B cell (primary cell): ENCODE results near the gene PRKAG2. TPM values are rescaled to one million over a fixed set of nuclear protein-coding genes. Genes with fewer than 3 reads are reported as not detected.

ENCODE experiments used
- ATAC-seq: fragments of 200-7000 bp; cut with Tn5 transposase; one replicate; pipeline ENCODE4 v1.10.0; 2021; ENCODE audit warnings: low read depth, mild to moderate bottlenecking, moderate number of reproducible peaks, moderate library complexity
- CTCF ChIA-PET: fragments of 350-600 bp; sonication (Branson Sonifier 250); formaldehyde crosslinking; loops from one replicate; lab custom pipeline; 2021; ENCODE audit warnings: antibody characterized with exemption, inconsistent platforms; lab: Charles Lee
- POLR2A ChIA-PET: fragments of 350-600 bp; sonication (Branson Sonifier 250); formaldehyde crosslinking; loops from one replicate; lab custom pipeline; 2021; ENCODE audit warnings: antibody characterized with exemption; lab: Charles Lee
- DNase-seq: peaks from one replicate; pipeline ENCODE4 v3.0.0; 2013
- H2AFZ ChIP-seq: 2 replicates; pipeline ENCODE4 v1.6.1; 2012; ENCODE audit warnings: mild to moderate bottlenecking, low read depth, low read length; ENCODE audit not compliant: insufficient read depth, poor library complexity, severe bottlenecking
- H3K27ac ChIP-seq, 2 donors: 1 replicate in 1 of 2; 2 replicates in 1 of 2; pipeline ENCODE4 v1.5.1; 2012 to 2013; ENCODE audit warnings: low read length in 2 of 2, mild to moderate bottlenecking in 2 of 2, moderate library complexity in 1 of 2
- H3K27me3 ChIP-seq, 4 experiments: fragments of 200-600 bp in 1 of 4; sonication (generic) in 1 of 4; replicated peaks in 1 of 4; 1 replicate in 2 of 4; 2 replicates in 2 of 4; pipeline versions ENCODE4 v1.6.1 to v1.7.0; 2013 to 2016; ENCODE audit warnings: low read length in 3 of 4, mild to moderate bottlenecking in 2 of 4, mixed read lengths in 1 of 4, moderate library complexity in 1 of 4; ENCODE audit not compliant: insufficient read depth in 4 of 4, control insufficient read depth in 3 of 4; ENCODE audit errors: control extremely low read depth in 1 of 4
- H3K36me3 ChIP-seq, 2 experiments: replicated peaks in 1 of 2; 1 replicate in 1 of 2; 2 replicates in 1 of 2; pipeline versions ENCODE4 v1.6.1 to v1.7.1; 2013; ENCODE audit warnings: low read length in 1 of 2; ENCODE audit not compliant: insufficient read depth in 2 of 2, control insufficient read depth in 1 of 2; ENCODE audit errors: control extremely low read depth in 1 of 2, extremely low read depth in 1 of 2
- H3K4me1 ChIP-seq, 2 donors: fragments of 200-600 bp in 1 of 2; sonication (generic) in 1 of 2; 1 replicate in 1 of 2; 2 replicates in 1 of 2; pipeline versions ENCODE4 v1.5.1 to v1.6.1; 2013 to 2017; ENCODE audit warnings: low read length in 2 of 2; ENCODE audit not compliant: control insufficient read depth in 2 of 2, insufficient read depth in 2 of 2
- H3K4me2 ChIP-seq: replicated peaks from 2 replicates; pipeline ENCODE3; 2012; ENCODE audit warnings: mild to moderate bottlenecking, low read depth, low read length; ENCODE audit not compliant: poor library complexity, severe bottlenecking
- H3K4me3 ChIP-seq, 5 experiments: fragments of 200-600 bp in 1 of 5; sonication (generic) in 1 of 5; 1 replicate in 3 of 5; 2 replicates in 2 of 5; pipeline versions ENCODE4 v1.5.1 to v1.7.0; 2011 to 2016; ENCODE audit warnings: low read length in 4 of 5, mild to moderate bottlenecking in 4 of 5, low read depth in 2 of 5, control low read depth in 1 of 5, moderate library complexity in 1 of 5; ENCODE audit not compliant: insufficient read depth in 1 of 5; ENCODE audit errors: control extremely low read depth in 1 of 5, extremely low read depth in 1 of 5
- H3K79me2 ChIP-seq: fragments of 200-600 bp; sonication (generic); one replicate; pipeline ENCODE4 v1.6.0; 2016; ENCODE audit warnings: low read length; ENCODE audit not compliant: control insufficient read depth, insufficient read depth
- H3K9ac ChIP-seq: fragments of 200-600 bp; sonication (generic); 2 replicates; pipeline ENCODE4 v1.6.1; 2017; ENCODE audit warnings: mild to moderate bottlenecking, low read length, moderate library complexity
- H3K9me3 ChIP-seq, 3 donors: one replicate each; pipeline versions ENCODE4 v1.6.1 to v1.7.1; 2013; ENCODE audit warnings: low read length in 2 of 3; ENCODE audit not compliant: control insufficient read depth in 2 of 3, insufficient read depth in 1 of 3; ENCODE audit errors: control extremely low read depth in 1 of 3
- H4K20me1 ChIP-seq: 2 replicates; pipeline ENCODE4 v1.6.0; 2012; ENCODE audit warnings: mild to moderate bottlenecking, low read length; ENCODE audit not compliant: insufficient read depth, control insufficient read depth, poor library complexity, severe bottlenecking
- H3K27ac Mint-ChIP-seq: one replicate; pipeline ENCODE4 v1.8.0; 2021; ENCODE audit warnings: mixed read lengths
- H3K27me3 Mint-ChIP-seq: one replicate; pipeline ENCODE4 v1.8.0; 2021; ENCODE audit warnings: mixed read lengths
- H3K4me1 Mint-ChIP-seq: one replicate; pipeline ENCODE4 v1.8.0; 2021; ENCODE audit warnings: mixed read lengths
- H3K4me3 Mint-ChIP-seq: one replicate; pipeline ENCODE4 v1.8.0; 2021; ENCODE audit warnings: mixed read lengths
- H3K9me3 Mint-ChIP-seq: one replicate; pipeline ENCODE4 v1.8.0; 2022; ENCODE audit warnings: mixed read lengths; ENCODE audit not compliant: insufficient read depth
- CTCF ChIP-seq: fragments of 200-600 bp; IDR thresholded peaks from one replicate; pipeline ENCODE4 v1.8.0; 2022; ENCODE audit warnings: antibody characterized with exemption, mild to moderate bottlenecking
- EZH2 ChIP-seq: IDR thresholded peaks from 2 replicates; pipeline ENCODE4 v1.6.1; 2012; ENCODE audit warnings: borderline replicate concordance, low read depth, mild to moderate bottlenecking, moderate library complexity, low read length; ENCODE audit not compliant: insufficient read depth, poor library complexity, severe bottlenecking
- WGBS: methylation state at CpG from one replicate; pipeline ENCODE4 v1.1.5; 2013; ENCODE audit warnings: missing lambda C conversion rate; ENCODE audit not compliant: insufficient coverage; 5-methylcytosine and 5-hydroxymethylcytosine counted together
- intact Hi-C: fragments of 100-400 bp; cut with micrococcal nuclease; formaldehyde crosslinking; loops from one replicate; pipeline ENCODE4 v1.10.0; 2022
- polyA plus RNA-seq: library from polyadenylated mRNA; depleted of rRNA; stranded (reverse); fragments of >200 nt; gene quantifications from 2 replicates; pipeline ENCODE4 v1.2.3, GENCODE V29; 2012
- total RNA-seq, 2 donors: library from RNA; stranded (reverse); fragments of 120-200 nt in 1 of 2; gene quantifications; 1 replicate in 1 of 2; 2 replicates in 1 of 2; pipeline versions ENCODE4 v1.2.3 to v1.2.4, GENCODE V29; 2013 to 2022

PRKAG2 gene
- total and polyA plus RNA-seq, 2 donors (not counting 1 experiment from before 2014, with no cell fraction given) = 22.1 to 56.3 TPM

GRCh38 chr7:151614019-151614418, 262.9 kb downstream of the PRKAG2 start:
- Histone ChIP-seq H3K4me2 (no peak overlapping the region), H3K27ac (no peak overlapping the region), H3K4me3 (no peak overlapping the region), H4K20me1 (peaks cover 33% of the 10 kb centered on the region), H3K4me1 (no peaks in the 10 kb centered on the region), H3K79me2 (peaks cover 44% of the 10 kb centered on the region), H3K27me3 (no peaks in the 10 kb centered on the region), H3K36me3 (peaks cover 3 to 7% of the 10 kb centered on the region in 2 experiments), H3K9me3 (no peaks in the 10 kb centered on the region), H3K9ac (no peak overlapping the region), H2AFZ (no peak overlapping the region)
- ATAC-seq = no peak
- 94% methylated on average over 13 of the region's 13 CpGs for WGBS
- ChIA-PET POLR2A (no interaction called here), CTCF (interaction anchor here (1.5 kb wide), 1 partner anchor 15 kb away, joined by 3 read pairs; no protein-coding TSS in a partner anchor)
- no peak for TF ChIP-seq EZH2
- no peak for TF ChIP-seq CTCF
- H3K27me3 Mint-ChIP-seq = no peaks in the 10 kb centered on the region
- peaks cover 2% of the 10 kb centered on the region for H3K4me1 Mint-ChIP-seq
- H3K9me3 Mint-ChIP-seq = no peaks in the 10 kb centered on the region
- no peak for DNase-seq
- H3K27ac Mint-ChIP-seq = no peak overlapping the region
- intact Hi-C loops = no loop called here
- no peak overlapping the region for H3K4me3 Mint-ChIP-seq

- no peak overlapping the region for H3K4me3 ChIP-seq
- no peaks in the 10 kb centered on the region for H3K4me1 ChIP-seq
- intact Hi-C loops = no loop called here
- no peak for TF ChIP-seq EZH2
- TF ChIP-seq CTCF = no peak
- CTCF ChIA-PET = interaction anchor here (0.6 kb wide), 1 partner anchor 41 kb away, joined by 5 read pairs; no protein-coding TSS in a partner anchor
- peaks cover 3 to 4% of the 10 kb centered on the region in 2 experiments for H3K36me3 ChIP-seq
- WGBS = 96% methylated on average over 10 of the region's 10 CpGs
- DNase-seq = no peak
- H3K27me3 ChIP-seq = no peaks in the 10 kb centered on the region
- Mint-ChIP-seq H3K4me3 (no peak overlapping the region), H3K9me3 (no peaks in the 10 kb centered on the region), H3K27me3 (no peaks in the 10 kb centered on the region), H3K27ac (no peak overlapping the region), H3K4me1 (peaks cover 5% of the 10 kb centered on the region)
- no peak overlapping the region for H3K9ac ChIP-seq
- peaks cover 42% of the 10 kb centered on the region for H4K20me1 ChIP-seq
- no peaks in the 10 kb centered on the region for H3K9me3 ChIP-seq
- H3K4me2 ChIP-seq = no peak overlapping the region
- no peak overlapping the region for H3K27ac ChIP-seq
- H3K79me2 ChIP-seq = peaks cover 39% of the 10 kb centered on the region
- H2AFZ ChIP-seq = no peak overlapping the region
- ATAC-seq = no peak
- POLR2A ChIA-PET = no interaction called here
These were observed 265.0 kb downstream of the PRKAG2 start for GRCh38 chr7:151611878-151612277.
